A549 (cell line): ENCODE results near the gene MARS1.

Experiments
- CHD2 ChIP-seq: fragments of 150-350 bp; IDR thresholded peaks from 2 replicates; pipeline ENCODE4 v1.6.1; 2014; ENCODE audit warnings: low read length; ENCODE audit not compliant: partially characterized antibody
- CHD4 ChIP-seq: fragments of 200-600 bp; sonication (generic); IDR thresholded peaks from 2 replicates; pipeline ENCODE4 v1.6.1; 2016; ENCODE audit warnings: antibody characterized with exemption, mild to moderate bottlenecking, borderline replicate concordance
- JUNB ChIP-seq: fragments of >200 bp; sonication (Bioruptor Twin); formaldehyde crosslinking; IDR thresholded peaks from 2 replicates; pipeline ENCODE4 v1.6.1; 2016
- NFE2L2 ChIP-seq: fragments of 150-350 bp; conservative IDR thresholded peaks from 2 replicates; pipeline ENCODE4 v1.6.1; 2014; ENCODE audit warnings: low read length
- RARB ChIP-seq: fragments of 250-450 bp; sonication (Bioruptor Pico); IDR thresholded peaks from 2 replicates; pipeline ENCODE4 v1.8.0; 2021; ENCODE audit warnings: mild to moderate bottlenecking, moderate library complexity
- TF ChIP-seq, protein P1 (sequence below): fragments of >200 bp; sonication (Bioruptor Twin); formaldehyde crosslinking; IDR thresholded peaks from 3 replicates; pipeline ENCODE4 v1.5.1; 2016
- TF ChIP-seq, protein P2 (sequence below): IDR thresholded peaks from 2 replicates; pipeline ENCODE4 v1.6.1; 2012

DNA sequence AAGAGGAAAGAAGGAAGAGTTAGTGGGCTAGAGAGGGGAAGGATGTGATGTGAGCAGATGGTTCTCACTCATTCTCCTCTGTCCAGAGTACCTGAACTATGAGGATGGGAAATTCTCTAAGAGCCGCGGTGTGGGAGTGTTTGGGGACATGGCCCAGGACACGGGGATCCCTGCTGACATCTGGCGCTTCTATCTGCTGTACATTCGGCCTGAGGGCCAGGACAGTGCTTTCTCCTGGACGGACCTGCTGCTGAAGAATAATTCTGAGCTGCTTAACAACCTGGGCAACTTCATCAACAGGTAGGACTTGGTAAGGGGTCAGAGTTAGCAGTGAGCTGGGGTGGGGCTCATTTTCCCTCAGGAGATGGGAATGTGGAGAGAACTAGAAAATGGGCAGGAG is 24.8 kb downstream of the MARS1 start:
- TF ChIP-seq, protein P1, sequence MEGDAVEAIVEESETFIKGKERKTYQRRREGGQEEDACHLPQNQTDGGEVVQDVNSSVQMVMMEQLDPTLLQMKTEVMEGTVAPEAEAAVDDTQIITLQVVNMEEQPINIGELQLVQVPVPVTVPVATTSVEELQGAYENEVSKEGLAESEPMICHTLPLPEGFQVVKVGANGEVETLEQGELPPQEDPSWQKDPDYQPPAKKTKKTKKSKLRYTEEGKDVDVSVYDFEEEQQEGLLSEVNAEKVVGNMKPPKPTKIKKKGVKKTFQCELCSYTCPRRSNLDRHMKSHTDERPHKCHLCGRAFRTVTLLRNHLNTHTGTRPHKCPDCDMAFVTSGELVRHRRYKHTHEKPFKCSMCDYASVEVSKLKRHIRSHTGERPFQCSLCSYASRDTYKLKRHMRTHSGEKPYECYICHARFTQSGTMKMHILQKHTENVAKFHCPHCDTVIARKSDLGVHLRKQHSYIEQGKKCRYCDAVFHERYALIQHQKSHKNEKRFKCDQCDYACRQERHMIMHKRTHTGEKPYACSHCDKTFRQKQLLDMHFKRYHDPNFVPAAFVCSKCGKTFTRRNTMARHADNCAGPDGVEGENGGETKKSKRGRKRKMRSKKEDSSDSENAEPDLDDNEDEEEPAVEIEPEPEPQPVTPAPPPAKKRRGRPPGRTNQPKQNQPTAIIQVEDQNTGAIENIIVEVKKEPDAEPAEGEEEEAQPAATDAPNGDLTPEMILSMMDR, result no peak
- TF ChIP-seq CHD2 (no peak), JUNB (no peak), NFE2L2 (no peak), RARB (CRISPR knock-in tag) (no peak), CHD4 (no peak)
- TF ChIP-seq, protein P2, sequence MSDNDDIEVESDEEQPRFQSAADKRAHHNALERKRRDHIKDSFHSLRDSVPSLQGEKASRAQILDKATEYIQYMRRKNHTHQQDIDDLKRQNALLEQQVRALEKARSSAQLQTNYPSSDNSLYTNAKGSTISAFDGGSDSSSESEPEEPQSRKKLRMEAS, result no peak
